HG02973 (cell line): Measurements from ENCODE around the gene CYP27B1.
"Not testable (repeated sequence)": the region's sequence is repeated elsewhere in the genome, so short reads cannot be mapped to it uniquely, and the experiment has no call there.

Experiments used
- ATAC-seq: cut with Tn5 transposase; IDR thresholded peaks from one replicate; pipeline ENCODE4 v1.9.1; 2021; ENCODE audit warnings: moderate library complexity; ENCODE audit not compliant: unreplicated experiment

CYP27B1 gene

DNA sequence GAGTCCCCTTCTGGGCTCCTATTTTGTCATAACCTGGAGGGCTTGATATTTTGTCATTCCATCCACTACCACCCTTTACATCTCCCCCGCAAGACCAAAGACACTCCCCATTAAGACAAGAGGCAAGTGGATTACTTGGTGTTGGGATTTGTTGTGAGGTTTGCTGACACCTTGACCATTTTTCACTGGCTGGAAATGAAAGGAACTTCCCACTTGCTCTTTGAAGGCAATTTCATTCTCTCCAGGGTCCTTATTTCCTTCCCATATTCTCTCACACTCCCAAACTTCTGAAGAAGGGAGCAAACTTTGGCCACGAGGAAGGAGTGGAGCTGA is 43.3 kb downstream of the CYP27B1 start:
- no peak for ATAC-seq

DNA sequence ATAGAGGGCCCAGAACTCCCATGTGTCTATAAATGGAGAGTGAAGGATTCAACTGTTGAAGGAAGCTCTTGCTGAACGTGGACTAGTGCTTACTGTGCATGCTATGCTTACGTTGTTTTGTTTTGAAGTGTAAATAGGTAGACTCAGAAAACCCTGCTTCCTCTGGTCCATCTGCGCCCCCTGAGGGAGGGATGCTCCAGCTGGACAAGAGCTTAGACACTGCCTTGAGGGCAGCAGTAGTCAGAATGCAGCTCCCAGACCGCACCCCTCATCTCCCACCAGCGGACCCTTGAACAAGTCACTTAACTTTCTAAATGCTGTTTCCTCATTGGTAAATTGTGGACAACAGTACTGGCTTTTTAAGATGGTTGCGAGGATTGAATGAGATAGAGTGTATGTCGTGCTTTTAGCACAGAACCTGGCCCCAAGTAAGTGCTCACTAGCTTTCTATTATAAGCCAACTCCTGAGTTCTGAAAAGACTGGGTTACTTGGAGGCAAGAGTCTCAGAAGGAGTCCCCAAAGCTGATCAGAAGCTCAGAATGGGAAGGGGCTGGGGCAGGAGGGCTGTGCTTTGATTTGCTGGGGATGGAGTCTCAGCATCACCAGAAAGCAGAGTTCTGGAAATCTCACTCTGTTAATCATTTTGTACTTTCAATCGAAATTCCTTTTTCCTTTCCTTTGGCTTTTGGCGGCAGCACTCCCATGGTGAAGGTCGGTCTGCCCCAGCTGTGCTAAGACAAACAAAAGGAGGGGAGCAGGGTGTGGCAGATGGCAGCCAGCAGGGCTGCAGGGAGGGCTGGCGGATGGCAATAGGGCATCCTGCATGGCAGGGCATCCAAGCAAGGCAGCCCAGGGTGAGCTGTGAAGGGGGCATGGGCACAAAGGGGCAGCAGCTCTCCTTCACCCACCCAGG is 43.9 kb downstream of the CYP27B1 start:
- ATAC-seq = no peak

DNA sequence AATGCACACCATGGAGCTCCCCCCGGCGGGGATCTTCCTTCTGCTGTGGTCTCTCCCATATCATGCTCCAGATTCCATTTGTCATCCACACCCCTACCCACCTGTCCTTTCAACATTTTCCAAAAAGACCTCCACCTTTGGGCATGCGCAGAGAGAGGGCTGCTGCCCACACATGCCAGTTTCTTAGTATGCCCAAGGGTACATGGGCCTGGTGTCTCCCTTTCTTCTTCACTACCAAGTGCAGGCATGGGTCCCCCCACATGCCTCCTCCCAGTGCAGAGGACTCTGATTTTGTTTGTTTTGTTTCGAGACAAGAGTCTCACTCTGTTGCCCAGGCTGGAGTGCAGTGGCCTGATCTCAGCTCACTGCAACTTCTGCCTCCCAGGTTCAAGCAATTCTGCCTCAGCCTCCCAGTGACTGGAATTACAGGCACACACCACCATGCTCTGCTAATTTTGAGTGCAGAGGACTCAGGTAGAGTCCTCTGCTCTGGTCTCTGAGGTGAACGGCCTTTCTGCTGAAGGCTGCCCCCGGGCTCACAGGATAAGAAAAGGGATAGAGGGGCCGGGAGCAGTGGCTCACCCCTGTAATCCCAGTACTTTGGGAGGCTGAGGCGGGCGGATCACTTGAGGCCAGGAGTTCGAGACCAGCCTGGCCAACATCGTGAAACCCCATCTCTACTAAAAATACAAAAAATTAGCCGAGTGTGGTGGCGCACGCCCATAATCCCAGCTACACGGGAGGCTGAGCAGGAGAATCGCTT is 44.9 kb downstream of the CYP27B1 start:
- ATAC-seq = not testable (repeated sequence)

DNA sequence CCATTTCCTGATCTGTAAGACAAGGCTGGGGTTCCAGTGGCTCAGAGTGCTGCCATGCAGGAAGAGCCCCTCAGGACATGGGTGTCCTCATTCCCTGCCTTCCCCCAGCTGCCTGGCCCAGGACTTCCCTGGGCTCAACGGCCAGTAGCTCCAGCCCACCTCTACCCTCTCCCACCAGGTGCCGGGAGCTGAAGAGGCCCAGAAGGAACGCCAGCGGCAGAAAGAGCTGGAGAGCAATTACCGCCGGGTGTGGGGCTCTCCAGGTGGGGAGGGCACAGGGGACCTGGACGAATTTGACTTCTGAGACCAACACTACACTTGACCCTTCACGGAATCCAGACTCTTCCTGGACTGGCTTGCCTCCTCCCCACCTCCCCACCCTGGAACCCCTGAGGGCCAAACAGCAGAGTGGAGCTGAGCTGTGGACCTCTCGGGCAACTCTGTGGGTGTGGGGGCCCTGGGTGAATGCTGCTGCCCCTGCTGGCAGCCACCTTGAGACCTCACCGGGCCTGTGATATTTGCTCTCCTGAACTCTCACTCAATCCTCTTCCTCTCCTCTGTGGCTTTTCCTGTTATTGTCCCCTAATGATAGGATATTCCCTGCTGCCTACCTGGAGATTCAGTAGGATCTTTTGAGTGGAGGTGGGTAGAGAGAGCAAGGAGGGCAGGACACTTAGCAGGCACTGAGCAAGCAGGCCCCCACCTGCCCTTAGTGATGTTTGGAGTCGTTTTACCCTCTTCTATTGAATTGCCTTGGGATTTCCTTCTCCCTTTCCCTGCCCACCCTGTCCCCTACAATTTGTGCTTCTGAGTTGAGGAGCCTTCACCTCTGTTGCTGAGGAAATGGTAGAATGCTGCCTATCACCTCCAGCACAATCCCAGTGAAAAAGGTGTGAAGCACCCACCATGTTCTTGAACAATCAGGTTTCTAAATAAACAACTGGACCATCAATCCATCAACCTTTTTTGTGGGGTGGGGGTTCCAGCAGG is 46.0 kb downstream of the CYP27B1 start:
- no peak for ATAC-seq

DNA sequence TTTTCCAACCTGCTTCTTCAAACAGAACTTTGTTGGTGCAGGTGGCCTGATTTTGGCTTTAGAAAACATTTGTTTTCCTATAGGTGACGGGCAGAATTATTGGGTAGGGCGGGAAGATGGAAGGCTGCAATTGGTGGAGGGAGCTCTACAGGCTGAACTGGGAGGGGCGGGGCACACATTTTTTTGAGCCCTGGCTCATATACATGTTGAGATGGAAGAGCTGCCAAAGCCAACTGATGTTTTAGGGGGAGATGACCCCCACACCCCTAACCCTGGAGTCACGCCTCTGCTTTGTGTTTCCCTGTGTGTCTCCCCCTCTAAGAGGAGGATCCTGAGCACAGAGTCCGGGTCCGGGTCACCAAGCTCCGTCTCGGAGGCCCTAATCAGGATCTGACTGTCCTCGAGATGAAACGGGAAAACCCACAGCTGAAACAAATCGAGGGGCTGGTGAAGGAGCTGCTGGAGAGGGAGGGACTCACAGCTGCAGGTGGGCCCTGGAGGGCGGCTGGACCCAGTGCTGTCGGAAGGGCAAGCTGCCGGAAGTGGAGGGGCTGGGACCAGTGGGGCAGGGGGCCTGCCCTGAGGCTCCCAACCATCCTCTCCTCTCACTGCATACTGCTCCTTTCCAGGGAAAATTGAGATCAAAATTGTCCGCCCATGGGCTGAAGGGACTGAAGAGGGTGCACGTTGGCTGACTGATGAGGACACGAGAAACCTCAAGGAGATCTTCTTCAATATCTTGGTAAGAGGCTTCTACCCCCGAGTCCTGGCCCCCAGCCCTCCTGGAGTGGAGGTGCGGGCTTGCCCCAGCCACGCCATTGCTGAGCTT is 46.9 kb downstream of the CYP27B1 start:
- ATAC-seq = no peak

DNA sequence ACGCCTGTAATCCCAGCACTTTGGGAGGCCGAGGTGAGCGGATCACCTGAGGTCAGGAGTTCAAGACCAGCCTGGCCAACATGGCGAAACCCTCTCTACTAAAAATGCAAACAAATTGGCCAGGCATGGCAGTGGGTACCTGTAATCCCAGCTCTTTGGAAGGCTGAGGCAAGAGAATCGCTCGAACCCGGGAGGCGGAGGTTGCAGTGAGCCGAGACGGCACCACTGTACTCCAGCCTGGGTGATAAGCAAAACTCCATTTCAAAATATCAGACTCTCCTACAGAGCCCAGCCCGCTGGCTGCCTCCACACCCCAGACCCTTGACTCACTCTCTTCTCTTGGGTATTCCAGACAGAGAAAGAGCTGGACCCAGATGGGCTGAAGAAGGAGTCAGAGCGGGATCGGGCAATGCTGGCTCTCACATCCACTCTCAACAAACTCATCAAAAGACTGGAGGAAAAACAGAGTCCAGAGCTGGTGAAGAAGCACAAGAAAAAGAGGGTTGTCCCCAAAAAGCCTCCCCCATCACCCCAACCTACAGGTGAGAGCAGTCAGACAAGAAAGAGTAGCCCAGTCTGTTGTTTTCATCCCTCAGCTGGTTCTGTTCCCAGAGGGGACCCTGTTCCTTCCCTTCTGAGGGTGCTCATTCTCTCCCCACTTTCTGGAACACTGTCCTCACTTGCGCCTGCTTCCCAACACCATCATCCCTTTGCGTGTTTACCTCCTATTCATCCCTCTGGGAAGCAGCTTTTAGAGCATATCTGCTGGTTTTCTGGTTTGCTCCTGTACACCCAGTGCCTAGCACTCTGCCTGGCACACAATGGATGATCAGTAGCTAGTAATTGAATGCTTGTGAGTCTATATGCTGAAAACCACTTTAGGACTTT is 48.0 kb downstream of the CYP27B1 start:
- ATAC-seq = no peak

DNA sequence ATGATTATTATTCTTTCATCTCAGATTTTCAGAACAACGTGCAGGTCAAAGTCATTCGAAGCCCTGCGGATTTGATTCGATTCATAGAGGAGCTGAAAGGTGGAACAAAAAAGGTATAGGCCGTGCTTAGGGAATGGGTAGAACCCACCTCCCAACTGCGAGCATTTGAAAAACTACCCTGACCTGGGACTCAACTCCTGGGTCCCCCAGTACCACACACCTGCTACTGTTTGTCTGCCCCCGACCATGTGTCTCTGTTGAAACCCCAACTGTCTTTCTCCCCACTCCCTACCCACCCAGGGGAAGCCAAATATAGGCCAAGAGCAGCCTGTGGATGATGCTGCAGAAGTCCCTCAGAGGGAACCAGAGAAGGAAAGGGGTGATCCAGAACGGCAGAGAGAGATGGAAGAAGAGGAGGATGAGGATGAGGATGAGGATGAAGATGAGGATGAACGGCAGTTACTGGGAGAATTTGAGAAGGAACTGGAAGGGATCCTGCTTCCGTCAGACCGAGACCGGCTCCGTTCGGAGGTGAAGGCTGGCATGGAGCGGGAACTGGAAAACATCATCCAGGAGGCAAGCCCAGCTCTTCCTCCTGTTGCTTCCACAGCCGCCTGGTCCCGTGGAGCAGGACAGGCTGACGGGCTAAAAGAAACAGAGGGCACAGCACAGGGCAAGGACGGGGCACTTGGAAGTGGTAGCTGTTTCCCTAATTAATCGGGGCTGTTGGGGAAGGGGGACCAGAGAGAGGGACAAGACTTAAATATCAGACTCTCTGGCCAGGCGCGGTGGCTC is 48.8 kb downstream of the CYP27B1 start:
- ATAC-seq = no peak

DNA sequence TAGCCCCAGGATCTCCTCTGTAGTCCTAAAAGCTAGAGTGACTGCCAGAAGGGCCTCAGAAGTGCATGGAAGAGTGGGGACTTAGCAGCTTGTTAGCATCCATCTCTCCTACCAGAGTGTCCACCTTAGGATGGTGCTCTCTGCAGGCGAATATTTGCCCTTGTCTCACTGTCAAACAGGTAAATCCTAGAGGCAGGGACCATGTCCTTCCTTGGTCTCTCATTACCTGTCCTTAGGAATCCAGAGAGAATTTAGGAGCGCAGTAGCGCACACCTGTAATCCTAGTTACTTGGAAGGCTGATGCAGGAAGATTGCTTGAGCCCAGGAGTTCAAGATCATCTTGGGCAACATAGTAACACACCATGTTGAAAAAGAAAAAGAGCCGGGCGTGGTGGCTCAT is 49.7 kb downstream of the CYP27B1 start:
- ATAC-seq = no peak

DNA sequence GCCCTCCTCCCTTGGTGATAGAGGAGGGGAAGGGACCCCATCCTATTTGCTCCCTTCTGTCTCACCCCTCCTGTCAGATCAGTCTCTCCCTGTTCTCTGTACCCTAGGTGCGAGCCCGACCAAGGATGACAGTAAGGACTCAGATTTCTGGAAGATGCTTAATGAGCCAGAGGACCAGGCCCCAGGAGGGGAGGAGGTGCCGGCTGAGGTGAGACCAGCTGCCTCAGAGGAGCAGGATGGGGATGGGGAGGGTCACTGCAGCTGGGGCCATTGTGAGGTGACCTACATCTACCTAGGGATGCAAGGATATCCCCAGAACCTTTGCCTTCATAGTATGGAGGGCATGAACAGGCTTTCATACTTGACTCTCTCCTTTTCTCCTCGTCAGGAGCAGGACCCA is 50.6 kb downstream of the CYP27B1 start:
- no peak for ATAC-seq

DNA sequence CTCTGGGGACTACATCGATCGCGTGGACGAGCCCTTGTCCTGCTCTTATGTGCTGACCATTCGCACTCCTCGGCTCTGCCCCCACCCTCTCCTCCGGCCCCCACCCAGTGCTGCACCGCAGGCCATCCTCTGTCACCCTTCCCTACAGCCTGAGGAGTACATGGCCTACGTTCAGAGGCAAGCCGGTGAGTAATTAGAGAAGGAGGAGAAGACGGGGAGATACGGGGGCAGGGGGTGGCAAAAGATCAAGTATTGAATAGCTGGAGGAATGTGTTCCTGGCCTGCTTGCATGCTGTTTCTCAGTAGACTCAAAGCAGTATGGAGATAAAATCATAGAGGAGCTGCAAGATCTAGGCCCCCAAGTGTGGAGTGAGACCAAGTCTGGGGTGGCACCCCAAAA is 51.1 kb downstream of the CYP27B1 start:
- no peak for ATAC-seq

DNA sequence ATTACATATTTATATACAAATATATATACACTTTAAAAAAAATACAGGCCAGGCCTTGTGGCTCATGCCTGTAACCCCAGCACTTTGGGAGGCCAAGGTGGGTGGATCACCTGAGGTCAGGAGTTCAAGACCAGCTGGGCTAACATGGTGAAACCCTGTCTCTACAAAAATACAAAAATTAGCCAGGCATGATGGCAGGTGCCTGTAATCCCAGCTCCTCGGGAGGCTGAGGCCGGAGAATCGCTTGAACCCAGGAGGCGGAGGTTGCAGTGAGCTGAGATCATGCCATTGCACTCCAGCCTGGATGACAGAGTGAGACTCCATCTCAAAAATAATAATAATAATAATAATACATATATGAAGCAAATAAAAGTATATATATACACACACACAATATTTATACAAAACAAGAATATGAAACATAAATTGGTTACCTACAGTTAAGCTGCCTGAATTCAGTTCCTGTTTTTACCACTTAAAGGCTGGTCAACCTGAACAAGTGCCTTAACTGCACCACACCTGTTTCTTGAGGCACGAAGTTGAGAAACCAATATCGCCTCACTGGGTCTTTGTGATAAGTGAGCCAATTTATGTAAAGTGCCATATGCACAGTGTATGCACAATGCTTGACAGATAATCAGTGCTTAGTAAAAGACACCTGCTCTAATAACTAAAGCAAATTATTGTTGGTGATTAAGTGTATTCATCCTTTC is 51.7 kb downstream of the CYP27B1 start:
- ATAC-seq = not testable (repeated sequence)

DNA sequence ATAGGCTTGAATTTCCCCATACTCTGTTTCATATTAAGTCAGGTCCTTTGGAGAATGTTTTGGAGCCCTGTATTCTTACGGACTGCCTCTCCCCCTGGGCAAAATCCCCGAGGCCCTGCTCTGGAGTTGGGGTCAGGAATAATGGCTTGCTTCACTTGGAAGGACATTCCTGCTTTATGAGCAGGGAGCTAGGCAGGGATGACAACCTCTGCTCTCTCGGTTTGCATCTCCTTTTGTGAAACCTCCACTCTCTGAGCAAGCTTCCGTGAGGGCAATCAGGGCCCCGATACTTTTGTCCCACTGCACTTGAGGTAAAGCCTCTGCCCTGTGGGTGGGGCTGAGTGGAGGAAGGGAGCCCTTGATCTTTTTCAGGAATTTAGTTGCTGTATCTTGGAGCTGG is 53.7 kb downstream of the CYP27B1 start:
- ATAC-seq = no peak

DNA sequence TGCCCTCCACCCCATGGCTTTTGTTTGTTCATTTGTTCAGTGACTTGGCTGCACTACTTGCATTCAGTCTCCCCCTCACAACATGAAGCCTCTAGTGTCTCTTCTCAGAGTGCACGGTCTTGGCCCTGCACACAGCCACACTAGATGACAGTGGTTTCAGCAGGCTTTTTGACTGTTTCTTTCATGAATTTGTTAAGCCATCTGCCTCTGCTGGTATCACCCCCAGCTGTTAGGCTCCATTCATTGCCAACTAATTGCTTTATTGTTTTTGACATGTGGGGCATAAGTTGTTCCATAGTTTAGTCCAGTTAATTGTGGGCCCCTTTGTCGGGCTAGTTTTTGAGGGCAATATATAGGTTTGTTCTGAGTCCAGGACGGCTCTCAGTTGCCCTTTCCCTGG is 54.2 kb downstream of the CYP27B1 start:
- ATAC-seq = no peak
